ENCODE results near the gene TPD52L1. TPM values are rescaled to one million over a fixed set of nuclear protein-coding genes. Genes with fewer than 3 reads are reported as not detected.

TPD52L1 gene
- total and polyA plus RNA-seq, 2 experiments from 2014 or later = 22.8 to 24.0 TPM

GRCh38 chr6:125273965-125274364 is 120.4 kb downstream of the TPD52L1 start:
- Mint-ChIP-seq H3K36me3 (ENCODE audit: low read depth) (peaks cover 20% of the 10 kb centered on the region), H3K27me3 (ENCODE audit: insufficient read depth, low read depth, poor library complexity) (peaks cover 1% of the 10 kb centered on the region), H3K4me1 (peaks cover 3% of the 10 kb centered on the region; the same call in 2 of the 3 replicates), H3K4me3 (no peak overlapping the region), H3K9me3 (no peaks in the 10 kb centered on the region), H3K27ac (no peak overlapping the region)
- no peaks in the 10 kb centered on the region for H3K36me3 ChIP-seq (ENCODE audit: insufficient read depth)
- no peaks in the 10 kb centered on the region for H3F3A ChIP-seq (replicated peaks; ENCODE audit: low read depth)
- no peaks in the 10 kb centered on the region for H3K79me2 ChIP-seq (replicated peaks; ENCODE audit: insufficient read depth)
- H3K4me1 ChIP-seq (ENCODE audit: insufficient read depth) = no peaks in the 10 kb centered on the region
- H2AFZ ChIP-seq = no peak overlapping the region
- TF ChIP-seq EZH2 (IDR thresholded peaks at IDR 0.05; ENCODE audit: low read depth, unreplicated experiment) (no peak), ZNF114 (CRISPR knock-in tag; IDR thresholded peaks at IDR 0.05) (no peak), ZNF331 (CRISPR knock-in tag; IDR thresholded peaks at IDR 0.05; ENCODE audit: low read depth) (no peak), STAT1 (IDR thresholded peaks at IDR 0.05; ENCODE audit: unreplicated experiment) (no peak), REST (IDR thresholded peaks at IDR 0.05; ENCODE audit: unreplicated experiment) (no peak)
- H3K27ac ChIP-seq (ENCODE audit: low read depth) = no peak overlapping the region
- H4K20me1 ChIP-seq (replicated peaks; ENCODE audit: insufficient read depth) = no peaks in the 10 kb centered on the region; the same call in none of the 2 replicates
- no peak overlapping the region for H3K4me2 ChIP-seq
- H3K4me3 ChIP-seq = no peak overlapping the region
- ATAC-seq (no peak), DNase-seq (ENCODE audit: low spot score) (no peak)
- 0 out of 2 replicates have a peak, but pooled peaks cover 5% of the 10 kb centered on the region for H3K9me2 ChIP-seq (ENCODE audit: insufficient read depth)
- H3K27me3 ChIP-seq (ENCODE audit: insufficient read depth) = no peaks in the 10 kb centered on the region

- ATAC-seq (no peak), DNase-seq (ENCODE audit: low spot score) (no peak)
- Mint-ChIP-seq H3K27me3 (ENCODE audit: insufficient read depth, low read depth, poor library complexity) (no peaks in the 10 kb centered on the region), H3K27ac (no peak overlapping the region), H3K4me1 (peaks cover 10% of the 10 kb centered on the region; the same call in 2 of the 3 replicates), H3K36me3 (ENCODE audit: low read depth) (peaks cover 27% of the 10 kb centered on the region), H3K9me3 (no peaks in the 10 kb centered on the region), H3K4me3 (no peak overlapping the region)
- Histone ChIP-seq H2AFZ (no peak overlapping the region), H4K20me1 (replicated peaks; ENCODE audit: insufficient read depth) (no peaks in the 10 kb centered on the region; the same call in none of the 2 replicates), H3K79me2 (replicated peaks; ENCODE audit: insufficient read depth) (no peaks in the 10 kb centered on the region), H3K9me2 (ENCODE audit: insufficient read depth) (0 out of 2 replicates have a peak, but pooled peaks cover 5% of the 10 kb centered on the region), H3K36me3 (ENCODE audit: insufficient read depth) (0 out of 2 replicates have a peak, but pooled peaks cover 7% of the 10 kb centered on the region), H3F3A (replicated peaks; ENCODE audit: low read depth) (no peaks in the 10 kb centered on the region), H3K4me2 (no peak overlapping the region), H3K27me3 (ENCODE audit: insufficient read depth) (no peaks in the 10 kb centered on the region), H3K27ac (ENCODE audit: low read depth) (no peak overlapping the region), H3K4me3 (no peak overlapping the region), H3K4me1 (ENCODE audit: insufficient read depth) (peaks cover 5% of the 10 kb centered on the region; the same call in 1 of the 2 replicates)
- TF ChIP-seq EZH2phosphoT487 (IDR thresholded peaks at IDR 0.05; ENCODE audit: unreplicated experiment) (no peak), STAT1 (IDR thresholded peaks at IDR 0.05; ENCODE audit: unreplicated experiment) (no peak), EZH2 (IDR thresholded peaks at IDR 0.05; ENCODE audit: low read depth, unreplicated experiment) (no peak), CREB1 (CRISPR knock-in tag; IDR thresholded peaks at IDR 0.05; ENCODE audit: low read depth) (no peak), ZNF462 (CRISPR knock-in tag; IDR thresholded peaks at IDR 0.05) (no peak)
Measured at GRCh38 chr6:125274935-125275334, 121.4 kb downstream of the TPD52L1 start.

All from GM23338 (cell line).